GM12892 (cell line): ENCODE results near the gene C10orf67.

Source experiments
- POLR2A ChIP-seq: IDR thresholded peaks from 2 replicates; pipeline ENCODE4 v1.6.1; 2011; ENCODE audit warnings: low read depth, low read length, control low read depth
- POLR2AphosphoS5 ChIP-seq: IDR thresholded peaks from 2 replicates; pipeline ENCODE4 v1.6.1; 2011; ENCODE audit warnings: low read depth, low read length, control low read depth
- TAF1 ChIP-seq: IDR thresholded peaks from 2 replicates; pipeline ENCODE4 v1.6.1; 2011; ENCODE audit warnings: low read depth, mild to moderate bottlenecking, control low read depth, low read length, borderline replicate concordance

DNA sequence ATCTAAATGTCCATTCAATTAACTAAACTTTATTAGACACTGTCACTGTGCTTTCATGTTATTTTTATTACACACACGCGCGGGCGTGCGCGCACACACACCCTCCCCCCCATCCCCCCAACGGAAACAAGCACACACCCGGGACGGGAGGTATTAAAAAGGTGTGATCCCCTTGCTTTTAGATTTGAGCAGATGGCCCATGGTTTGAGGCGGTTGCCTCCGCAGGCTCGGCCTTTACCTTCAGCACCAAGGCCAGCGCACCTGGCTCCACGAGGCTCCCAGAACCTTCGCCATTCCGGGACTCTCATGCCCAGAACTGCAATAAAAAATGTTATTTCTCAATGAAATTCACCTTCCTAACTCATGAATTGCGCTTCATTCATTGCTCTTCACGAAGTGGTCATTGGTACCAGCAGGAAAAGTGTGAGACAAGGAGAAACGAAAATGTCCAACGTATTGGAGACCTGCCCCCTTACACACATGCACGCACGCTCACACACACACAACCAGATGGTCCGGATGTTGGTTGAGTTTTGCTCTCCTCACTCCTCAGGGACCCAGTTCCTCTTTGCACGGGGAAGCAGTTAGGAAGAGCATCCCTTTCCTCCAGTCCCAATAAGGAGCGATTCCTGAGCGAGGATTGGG lies 173.2 kb downstream of the C10orf67 start:
- TF ChIP-seq POLR2A (no peak), POLR2AphosphoS5 (no peak), TAF1 (no peak)
